GM21717 (cell line): Measurements from ENCODE around the gene ABCB10.
"Not testable (repeated sequence)": the region's sequence is repeated elsewhere in the genome, so short reads cannot be mapped to it uniquely, and the experiment has no call there.

Experiments used
- ATAC-seq: cut with Tn5 transposase; IDR thresholded peaks from one replicate; pipeline ENCODE4 v1.9.1; 2021; ENCODE audit warnings: mild to moderate bottlenecking, moderate library complexity; ENCODE audit not compliant: unreplicated experiment

The ABCB10 gene

DNA sequence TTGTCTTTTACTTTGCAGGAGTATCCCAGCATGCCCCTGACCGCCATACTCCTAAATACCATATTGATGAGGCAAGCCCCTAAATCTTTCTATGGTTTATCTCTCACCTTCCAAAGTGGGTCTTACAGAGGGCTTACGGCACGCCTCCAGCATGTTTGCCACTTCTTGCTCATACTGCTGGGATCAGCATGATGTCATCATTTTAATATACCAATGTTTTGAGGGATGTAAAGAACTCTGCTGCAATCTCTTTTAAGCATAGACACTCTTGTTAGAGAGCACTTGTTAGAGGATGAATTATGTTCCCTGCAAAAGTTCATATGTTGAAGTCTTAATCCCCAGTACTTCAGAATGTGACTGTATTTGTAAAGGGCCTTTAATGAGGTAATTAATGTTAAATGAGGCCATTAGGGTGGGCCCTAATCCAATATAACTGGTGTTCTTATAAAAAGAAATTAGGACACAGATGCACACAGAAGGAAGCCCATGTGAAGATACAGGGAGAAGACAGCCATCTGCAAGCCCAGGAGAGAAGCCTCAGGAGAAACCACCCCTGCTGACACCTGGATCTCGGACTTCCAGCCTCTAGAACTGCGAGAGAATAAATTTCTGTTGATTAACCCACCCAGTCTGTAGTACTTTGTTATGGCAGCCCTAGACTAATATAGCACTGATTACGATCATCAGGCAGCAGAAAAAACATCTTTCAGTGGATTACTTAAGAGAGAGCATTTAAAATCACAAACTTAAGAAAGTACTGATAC, 16.4 kb upstream of the ABCB10 start:
- no peak for ATAC-seq

- ATAC-seq: no peak
Measured at GRCh38 chr1:229572286-229572685, 13.8 kb upstream of the ABCB10 start.

DNA sequence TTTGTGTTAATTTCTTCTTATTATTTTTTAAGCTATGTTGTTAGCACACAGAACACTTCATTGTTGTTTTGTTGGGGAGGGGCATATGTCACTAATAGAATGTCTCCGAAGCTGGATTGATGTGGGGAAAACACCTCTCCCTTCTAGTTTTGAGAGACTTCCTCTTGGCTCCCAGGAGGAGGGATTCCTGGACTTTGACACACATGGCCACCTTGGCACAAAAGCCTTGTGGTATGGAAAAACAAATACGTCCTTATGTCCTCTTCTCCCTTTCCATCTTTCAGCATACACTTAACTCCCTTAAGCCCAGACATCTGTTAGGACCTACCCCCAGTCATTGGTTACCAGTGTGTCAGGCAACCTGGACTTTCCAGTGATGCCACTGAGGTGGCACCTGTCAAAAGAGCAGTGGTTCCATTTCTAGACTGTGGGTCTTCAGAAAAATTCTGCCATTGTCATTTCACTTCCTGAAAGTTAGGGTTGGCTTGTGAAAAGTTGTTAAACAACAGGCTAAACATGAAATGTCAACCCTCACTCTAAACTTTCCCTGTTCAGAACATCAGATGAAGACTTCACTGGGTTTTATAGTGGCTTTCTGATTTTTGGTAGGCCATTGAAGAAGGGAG, 12.5 kb upstream of the ABCB10 start:
- no peak for ATAC-seq

DNA sequence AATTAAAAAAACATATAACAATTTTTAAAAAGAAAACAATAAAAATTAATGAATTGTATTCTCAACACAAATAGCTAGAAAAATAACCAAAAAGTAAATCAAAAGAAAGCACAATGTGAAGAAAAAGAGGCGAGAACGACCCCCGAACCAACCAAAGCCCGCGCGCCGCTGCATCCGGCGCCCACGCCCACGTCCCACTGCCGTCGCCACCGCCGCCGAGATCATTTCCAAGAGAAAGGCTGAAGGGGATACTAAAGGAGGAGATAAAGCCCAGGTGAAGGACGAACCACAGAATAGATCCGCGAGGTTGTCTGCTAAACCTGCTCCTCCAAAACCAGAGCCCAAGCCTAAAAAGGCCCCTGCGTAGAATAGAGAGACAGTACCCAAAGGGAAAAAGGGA, 11.8 kb upstream of the ABCB10 start:
- no peak for ATAC-seq

DNA sequence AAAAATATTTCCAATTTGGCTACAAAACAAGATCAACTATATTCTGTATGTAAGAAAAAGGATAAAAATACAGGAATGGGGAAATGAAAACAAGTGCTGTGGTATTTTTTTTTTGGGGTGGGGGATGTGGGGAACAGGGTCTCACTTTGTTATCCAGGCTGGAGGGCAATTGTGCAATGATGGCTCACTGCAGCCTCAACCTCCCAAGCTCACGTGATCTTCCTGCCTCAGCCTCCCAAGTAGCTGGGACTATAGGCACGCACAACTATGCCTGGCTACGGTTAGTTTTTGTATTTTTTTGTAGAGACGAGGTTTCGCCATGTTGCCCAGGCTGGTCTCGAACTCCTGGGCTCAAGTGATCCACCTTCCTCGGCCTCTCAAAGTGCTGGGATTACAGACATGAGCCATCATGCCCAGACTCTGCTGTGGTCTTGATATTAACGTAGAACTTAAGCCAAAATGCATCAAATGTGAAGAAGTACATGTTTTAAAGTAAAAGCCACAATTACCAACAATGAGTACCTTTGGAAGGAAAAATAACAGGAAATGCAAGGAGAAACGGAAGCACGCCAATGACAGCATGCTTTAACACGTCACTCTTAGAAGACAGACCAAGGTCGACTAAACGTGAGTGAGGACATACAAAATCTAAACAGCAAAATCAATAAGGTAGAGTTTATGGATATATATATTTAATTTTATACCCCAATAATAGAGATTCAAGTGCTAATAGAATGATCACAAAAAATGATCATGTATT, 8.8 kb upstream of the ABCB10 start:
- ATAC-seq: no peak

DNA sequence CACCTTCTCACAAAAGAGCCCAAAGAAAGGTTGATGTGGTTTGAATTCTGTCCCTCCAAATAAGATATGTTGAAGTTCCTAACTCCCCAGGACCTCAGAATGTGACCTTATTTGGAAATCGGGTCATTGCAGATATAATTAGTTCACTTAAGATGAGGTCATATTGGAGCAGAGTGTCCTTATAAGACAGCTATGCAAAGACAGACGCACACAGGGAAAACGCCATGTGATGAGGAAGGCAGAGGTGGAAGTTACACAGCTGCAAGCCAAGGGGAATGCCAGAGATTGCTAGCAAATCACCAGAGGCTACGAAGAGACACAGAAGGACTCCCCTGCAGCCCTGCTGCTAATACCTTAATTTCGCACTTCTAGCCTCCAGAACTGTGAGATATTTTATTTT, 5.2 kb upstream of the ABCB10 start:
- no peak for ATAC-seq

DNA sequence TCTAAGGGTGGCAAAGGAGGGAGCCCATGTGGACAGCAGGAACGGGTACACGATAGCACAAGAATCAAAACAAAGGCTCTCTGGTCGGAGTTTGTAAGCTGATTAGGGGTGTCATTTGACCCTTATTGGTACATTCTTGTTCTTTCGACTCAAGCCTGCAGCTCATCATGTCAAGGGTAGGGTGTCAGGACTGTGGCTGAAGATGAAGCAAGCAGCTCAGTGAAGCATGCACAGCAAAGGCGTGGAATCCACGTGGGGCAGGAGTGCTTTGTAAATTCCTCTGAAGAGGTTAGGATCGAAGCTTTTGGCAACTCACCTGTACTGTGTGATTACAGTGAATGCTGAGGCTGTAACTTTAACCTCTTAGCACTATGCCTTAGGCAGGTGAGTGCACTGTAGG, 4.7 kb upstream of the ABCB10 start:
- ATAC-seq: no peak

GRCh38 chr1:229562686-229563085, 4.2 kb upstream of the ABCB10 start:
- no peak for ATAC-seq

DNA sequence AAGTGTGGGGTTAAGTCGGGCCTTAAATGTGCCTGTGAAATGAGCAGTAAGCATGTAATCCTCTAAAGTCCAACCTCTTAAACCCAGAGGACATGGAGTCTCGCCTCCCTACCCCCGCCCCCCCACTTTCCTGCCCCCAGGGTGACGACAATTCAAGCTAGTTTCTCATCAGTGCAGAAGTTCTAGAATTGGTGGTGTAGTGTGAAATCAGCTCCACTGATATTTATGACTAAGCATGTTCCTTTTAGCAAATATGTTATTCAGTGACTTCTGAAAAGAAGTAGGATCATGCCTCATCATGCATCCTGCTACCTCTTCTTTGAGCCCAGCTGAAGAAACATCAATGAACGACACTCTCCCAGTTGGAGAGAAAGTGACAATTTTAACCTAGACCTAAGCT, 2.6 kb upstream of the ABCB10 start:
- ATAC-seq: no peak

DNA sequence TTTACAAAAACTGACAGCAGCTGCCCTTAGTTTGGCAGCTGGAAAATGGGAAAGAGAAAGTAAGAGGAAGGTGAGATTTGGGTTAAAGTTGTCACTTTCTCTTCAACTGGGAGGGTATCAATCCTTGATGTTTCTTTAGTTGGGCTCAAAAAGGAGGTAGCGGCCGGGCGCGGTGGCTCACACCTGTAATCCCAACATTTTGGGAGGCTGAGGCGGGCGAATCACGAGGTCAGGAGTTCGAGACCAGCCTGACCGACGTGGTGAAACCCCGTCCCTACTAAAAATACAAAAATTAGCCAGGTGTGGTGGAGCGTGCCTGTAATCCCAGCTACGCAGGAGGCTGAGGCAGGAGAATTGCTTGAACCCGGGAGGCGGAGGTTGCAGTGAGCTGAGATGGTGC, 1.6 kb upstream of the ABCB10 start:
- ATAC-seq: not testable (repeated sequence)

GRCh38 chr1:229559336-229559801, 862 bp upstream of the ABCB10 start:
- ATAC-seq: not testable (repeated sequence)

- peak; percentile 30 for ATAC-seq
Measured at GRCh38 chr1:229557913-229558414, 543 bp downstream of the ABCB10 start.

DNA sequence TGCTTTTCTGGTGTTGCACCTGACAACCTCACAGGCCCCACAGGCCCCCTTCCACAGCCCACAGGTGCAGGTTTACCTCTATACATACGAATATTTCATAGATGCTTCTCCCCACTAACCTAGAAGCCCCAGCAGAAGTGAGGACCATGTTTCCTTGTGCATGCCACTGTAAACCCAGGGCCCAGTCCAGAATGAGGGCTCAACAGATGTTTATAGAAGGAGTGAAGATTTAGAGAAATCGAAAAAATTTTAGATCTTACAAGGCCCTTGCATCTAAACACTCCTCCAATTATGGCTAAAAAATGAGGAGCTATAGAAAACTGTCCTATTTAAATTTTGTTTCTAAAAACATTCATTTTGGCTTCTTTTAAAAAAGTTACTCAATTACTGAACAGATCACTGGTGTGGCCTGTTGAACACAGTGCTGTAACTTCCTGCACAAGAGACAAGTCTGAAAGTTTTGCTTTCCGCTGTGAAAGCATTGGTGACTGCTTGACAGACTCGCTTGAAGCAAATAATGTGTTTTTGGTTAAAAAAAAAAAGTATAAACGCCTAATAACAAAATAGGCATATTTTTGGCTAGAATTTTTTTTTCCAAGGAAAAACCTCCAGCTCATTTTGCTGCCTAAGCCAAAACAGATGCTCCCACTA, 1.2 kb downstream of the ABCB10 start:
- no peak for ATAC-seq

GRCh38 chr1:229554886-229555621, 3.5 kb downstream of the ABCB10 start:
- ATAC-seq: no peak

DNA sequence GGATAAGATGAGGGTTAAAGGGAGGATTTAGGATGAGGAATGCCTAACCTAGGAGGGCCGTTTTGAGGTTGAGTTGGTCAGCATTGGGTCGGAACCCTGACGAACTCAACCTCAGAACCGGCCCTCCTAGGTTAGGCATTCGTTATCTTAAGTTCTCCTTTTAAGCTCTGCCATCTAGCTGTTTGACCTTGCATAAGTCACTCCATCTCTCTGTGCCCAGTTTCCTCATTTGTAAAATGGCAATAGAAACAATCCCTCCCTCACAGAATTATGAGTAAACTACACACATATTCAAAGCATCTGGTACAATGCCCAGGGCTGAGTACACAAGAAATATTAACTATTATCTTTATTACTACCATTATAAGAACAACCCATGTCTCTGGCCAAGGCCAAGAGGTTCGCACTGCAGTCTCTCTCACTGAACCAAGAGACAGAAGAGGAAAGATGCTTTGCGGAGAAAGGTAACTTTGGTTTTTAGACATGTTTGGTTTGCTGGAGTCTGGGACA, 4.8 kb downstream of the ABCB10 start:
- no peak for ATAC-seq

DNA sequence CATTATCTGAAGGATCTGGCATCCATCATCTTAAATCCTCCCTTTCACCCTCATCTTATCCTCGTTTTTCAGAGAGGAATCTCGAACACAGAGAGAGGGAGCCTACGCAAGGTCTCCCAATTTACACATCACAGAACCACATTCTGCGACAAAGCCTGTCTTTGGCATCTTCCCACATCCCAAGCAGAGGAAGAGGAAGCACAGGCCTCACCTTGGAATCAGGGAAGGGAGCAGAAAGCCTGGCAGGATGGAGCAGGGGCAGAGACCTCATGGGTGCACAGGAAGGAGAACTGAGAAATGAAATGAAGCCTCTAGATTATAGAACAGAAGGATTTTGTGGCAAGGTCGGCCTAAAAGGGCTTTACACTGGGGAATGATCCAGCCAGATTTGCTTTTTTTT, 5.8 kb downstream of the ABCB10 start:
- no peak for ATAC-seq

DNA sequence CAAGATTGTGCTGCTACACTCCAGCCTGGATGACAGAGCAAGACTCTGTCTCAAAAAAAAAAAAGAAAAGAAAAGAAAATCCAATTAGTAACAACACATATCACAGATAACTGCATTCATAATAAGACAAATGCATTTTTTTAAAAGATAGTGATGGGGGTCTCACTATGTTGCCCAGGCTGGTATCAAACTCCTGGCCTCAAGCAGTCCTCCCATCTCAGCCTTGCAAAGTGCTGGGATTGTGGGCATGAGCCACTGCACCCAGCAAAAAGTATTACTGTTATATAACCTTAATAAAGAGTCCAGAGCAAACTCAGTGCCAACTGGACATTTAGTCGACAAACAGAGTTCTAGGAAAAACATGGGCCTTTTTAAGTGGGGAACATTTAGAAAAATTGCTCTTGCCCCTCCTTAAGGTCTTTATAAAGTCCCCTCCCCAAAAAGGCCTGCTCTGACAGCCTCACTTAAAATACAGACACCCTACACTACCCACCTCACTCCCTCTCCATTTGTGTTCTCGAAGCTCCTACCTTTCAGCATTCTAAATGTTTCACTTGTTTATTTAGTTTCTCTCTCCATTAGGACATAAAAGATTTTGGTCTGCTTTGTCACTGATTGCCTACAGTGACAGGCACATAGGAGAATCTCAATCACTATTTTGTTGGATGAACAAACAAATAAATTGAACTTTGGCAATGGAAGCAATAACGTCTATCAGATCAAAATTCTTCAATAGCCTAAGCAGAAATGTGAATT, 7.5 kb downstream of the ABCB10 start:
- no peak for ATAC-seq

GRCh38 chr1:229547542-229547941, 11.0 kb downstream of the ABCB10 start:
- no peak for ATAC-seq

- ATAC-seq: no peak
Measured at GRCh38 chr1:229544587-229544986, 13.9 kb downstream of the ABCB10 start.
